ENCODE data around the gene USH2A. TPM values are rescaled to one million over a fixed set of nuclear protein-coding genes. Genes with fewer than 3 reads are reported as not detected.

USH2A gene
- total RNA-seq, 2 donors from 2014 or later = 0.74 TPM; not detected in 1

DNA sequence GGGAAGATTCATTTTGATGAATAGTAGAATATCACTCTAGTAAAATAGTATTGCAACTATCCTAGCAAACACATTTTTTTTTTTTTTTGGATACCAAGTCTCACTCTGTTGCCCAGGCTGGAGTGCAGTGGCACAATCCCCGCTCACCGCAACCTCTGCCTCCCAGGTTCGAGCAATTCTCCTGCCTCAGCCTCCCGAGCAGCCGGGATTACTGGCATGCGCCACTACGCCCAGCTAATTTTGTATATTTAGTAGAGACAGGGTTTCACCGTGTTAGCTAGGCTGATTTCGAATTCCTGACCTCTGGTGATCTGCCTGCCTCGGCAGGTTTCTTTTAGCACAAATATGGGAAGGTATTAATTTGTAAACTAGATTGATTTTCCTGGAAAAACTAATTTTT lies 822.4 kb downstream of the USH2A start:
- Histone ChIP-seq H3K36me3 (no peaks in the 10 kb centered on the region), H3K4me1 (replicated peaks) (no peaks in the 10 kb centered on the region), H3K4me3 (no peak overlapping the region), H3K9me3 (no peaks in the 10 kb centered on the region), H3K27me3 (replicated peaks; ENCODE audit: insufficient read depth) (no peaks in the 10 kb centered on the region), H3K27ac (no peak overlapping the region)
- intact Hi-C loops (cut with DNase I) = no loop called here
- WGBS = 92% methylated on average over 10 of the region's 10 CpGs
- DNase-seq (ENCODE audit: low spot score) = no peak
- TF ChIP-seq POLR2A (IDR thresholded peaks at IDR 0.05) = no peak
- no peak for TF ChIP-seq POLR2AphosphoS5 (IDR thresholded peaks at IDR 0.05)
- TF ChIP-seq, protein P1, sequence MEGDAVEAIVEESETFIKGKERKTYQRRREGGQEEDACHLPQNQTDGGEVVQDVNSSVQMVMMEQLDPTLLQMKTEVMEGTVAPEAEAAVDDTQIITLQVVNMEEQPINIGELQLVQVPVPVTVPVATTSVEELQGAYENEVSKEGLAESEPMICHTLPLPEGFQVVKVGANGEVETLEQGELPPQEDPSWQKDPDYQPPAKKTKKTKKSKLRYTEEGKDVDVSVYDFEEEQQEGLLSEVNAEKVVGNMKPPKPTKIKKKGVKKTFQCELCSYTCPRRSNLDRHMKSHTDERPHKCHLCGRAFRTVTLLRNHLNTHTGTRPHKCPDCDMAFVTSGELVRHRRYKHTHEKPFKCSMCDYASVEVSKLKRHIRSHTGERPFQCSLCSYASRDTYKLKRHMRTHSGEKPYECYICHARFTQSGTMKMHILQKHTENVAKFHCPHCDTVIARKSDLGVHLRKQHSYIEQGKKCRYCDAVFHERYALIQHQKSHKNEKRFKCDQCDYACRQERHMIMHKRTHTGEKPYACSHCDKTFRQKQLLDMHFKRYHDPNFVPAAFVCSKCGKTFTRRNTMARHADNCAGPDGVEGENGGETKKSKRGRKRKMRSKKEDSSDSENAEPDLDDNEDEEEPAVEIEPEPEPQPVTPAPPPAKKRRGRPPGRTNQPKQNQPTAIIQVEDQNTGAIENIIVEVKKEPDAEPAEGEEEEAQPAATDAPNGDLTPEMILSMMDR (IDR thresholded peaks at IDR 0.05) = no peak

- Histone ChIP-seq H3K27me3 (replicated peaks; ENCODE audit: insufficient read depth) (no peaks in the 10 kb centered on the region), H3K36me3 (no peaks in the 10 kb centered on the region), H3K4me1 (replicated peaks) (no peaks in the 10 kb centered on the region), H3K27ac (no peak overlapping the region), H3K4me3 (no peak overlapping the region), H3K9me3 (no peaks in the 10 kb centered on the region)
- no peak for TF ChIP-seq POLR2AphosphoS5 (IDR thresholded peaks at IDR 0.05)
- TF ChIP-seq, protein P1 (IDR thresholded peaks at IDR 0.05) = no peak
- no peak for TF ChIP-seq POLR2A (IDR thresholded peaks at IDR 0.05)
- no peak for DNase-seq (ENCODE audit: low spot score)
- intact Hi-C loops (cut with DNase I) = no loop called here
These were observed 822.9 kb downstream of the USH2A start for GRCh38 chr1:215600258-215600792.

DNA sequence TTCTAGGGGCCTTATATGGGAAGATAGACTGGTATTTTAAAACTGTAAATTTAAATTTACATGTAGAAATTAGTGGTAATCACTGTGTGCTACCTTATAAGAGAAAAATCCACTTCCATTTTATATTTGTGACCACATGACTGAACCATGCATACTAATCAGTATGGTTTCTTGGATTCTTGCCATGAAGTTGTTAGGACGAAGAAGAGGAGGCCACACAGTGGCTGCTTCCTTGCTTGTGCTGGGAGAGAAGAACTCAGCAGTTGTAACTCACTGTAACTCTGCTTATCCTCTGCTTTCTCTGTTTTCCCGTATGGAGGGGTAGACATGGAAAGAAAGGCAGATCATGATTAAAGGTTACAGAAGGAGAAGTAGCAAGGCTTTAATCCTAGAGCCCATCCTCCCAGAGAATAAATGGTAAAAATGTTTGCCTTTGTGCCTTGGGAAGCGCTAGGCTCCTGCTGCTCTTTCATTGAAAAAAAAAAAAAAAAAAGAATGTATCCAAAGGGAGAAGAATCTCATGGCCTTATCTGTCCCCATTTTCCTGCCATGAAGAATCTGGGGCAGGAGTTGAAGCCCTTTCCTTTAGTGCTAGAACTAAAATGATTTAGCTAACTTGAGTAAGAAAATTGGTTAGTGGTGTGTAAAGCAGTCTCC lies 823.7 kb downstream of the USH2A start:
- TF ChIP-seq POLR2AphosphoS5 (IDR thresholded peaks at IDR 0.05) (no peak), POLR2A (IDR thresholded peaks at IDR 0.05) (no peak)
- TF ChIP-seq, protein P1 (IDR thresholded peaks at IDR 0.05) = no peak
- Histone ChIP-seq H3K9me3 (no peaks in the 10 kb centered on the region), H3K4me1 (replicated peaks) (peaks cover 7% of the 10 kb centered on the region), H3K27ac (no peak overlapping the region), H3K4me3 (no peak overlapping the region), H3K27me3 (replicated peaks; ENCODE audit: insufficient read depth) (no peaks in the 10 kb centered on the region), H3K36me3 (no peaks in the 10 kb centered on the region)
- intact Hi-C loops (cut with DNase I) = no loop called here
- DNase-seq (ENCODE audit: low spot score) = no peak
- 58% methylated on average over 3 of the region's 3 CpGs for WGBS

- peaks cover 7% of the 10 kb centered on the region for H3K4me1 ChIP-seq (replicated peaks)
- H3K27me3 ChIP-seq (replicated peaks; ENCODE audit: insufficient read depth) = no peaks in the 10 kb centered on the region
- no peak overlapping the region for H3K4me3 ChIP-seq
- no peaks in the 10 kb centered on the region for H3K36me3 ChIP-seq
- no peaks in the 10 kb centered on the region for H3K9me3 ChIP-seq
- no peak for DNase-seq (ENCODE audit: low spot score)
- no peak overlapping the region for H3K27ac ChIP-seq
- TF ChIP-seq, protein P1 (IDR thresholded peaks at IDR 0.05) = no peak
- TF ChIP-seq POLR2A (IDR thresholded peaks at IDR 0.05) = no peak
- no peak for TF ChIP-seq POLR2AphosphoS5 (IDR thresholded peaks at IDR 0.05)
- intact Hi-C loops (cut with DNase I) = no loop called here
These were observed 825.3 kb downstream of the USH2A start for GRCh38 chr1:215597961-215598360.

DNA sequence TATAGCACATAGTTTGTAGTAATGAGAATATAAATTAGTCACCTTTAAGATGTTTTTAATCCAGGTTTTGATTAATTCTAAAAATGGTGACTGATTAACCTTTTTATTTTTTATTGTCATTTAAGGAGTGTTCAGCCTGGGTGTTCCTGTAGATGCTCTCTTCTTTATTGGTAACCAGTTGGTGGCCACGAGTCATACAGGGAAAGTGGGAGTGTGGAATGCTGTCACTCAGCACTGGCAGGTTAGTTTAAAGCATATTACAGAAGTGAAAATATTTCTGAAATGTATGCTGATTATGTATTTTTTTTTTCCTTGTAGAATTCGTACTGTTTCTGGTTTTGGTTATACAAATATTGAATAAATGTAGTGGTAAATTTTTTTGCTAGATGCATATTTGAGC lies 828.0 kb downstream of the USH2A start:
- intact Hi-C loops (cut with DNase I) = no loop called here

More for the DNA sequence above, 828.0 kb downstream of the USH2A start:
- H3K36me3 ChIP-seq = no peaks in the 10 kb centered on the region
- TF ChIP-seq POLR2A (IDR thresholded peaks at IDR 0.05) (no peak), POLR2AphosphoS5 (IDR thresholded peaks at IDR 0.05) (no peak)
- TF ChIP-seq, protein P1 (IDR thresholded peaks at IDR 0.05) = no peak
- H3K27ac ChIP-seq = no peak overlapping the region
- 73% methylated on average over 2 of the region's 2 CpGs for WGBS
- no peak for DNase-seq (ENCODE audit: low spot score)
- H3K9me3 ChIP-seq = no peaks in the 10 kb centered on the region
- H3K4me1 ChIP-seq (replicated peaks) = peaks cover 9% of the 10 kb centered on the region
- H3K27me3 ChIP-seq (replicated peaks; ENCODE audit: insufficient read depth) = no peaks in the 10 kb centered on the region
- H3K4me3 ChIP-seq = no peak overlapping the region

All from prostate gland (tissue), 2 donors.